GM18909 (cell line): Measurements from ENCODE around the gene DMKN.

ENCODE experiments used
- ATAC-seq: cut with Tn5 transposase; IDR thresholded peaks from one replicate; pipeline ENCODE4 v1.9.1; 2021; ENCODE audit warnings: mild to moderate bottlenecking; ENCODE audit not compliant: unreplicated experiment, poor library complexity

DMKN gene

GRCh38 chr19:35513628-35514281 is at the start of gene DMKN:
TSS of gene DMKN (minus strand) at chr19:35513649. CDS start at chr19:35513475, 174 bp downstream.
- no peak for ATAC-seq

GRCh38 chr19:35562776-35563175 is 49.3 kb upstream of the DMKN start:
- ATAC-seq = no peak

GRCh38 chr19:35562336-35562735 is 48.9 kb upstream of the DMKN start:
- ATAC-seq = no peak

GRCh38 chr19:35561436-35561835 is 48.0 kb upstream of the DMKN start:
- no peak for ATAC-seq

- ATAC-seq = no peak
Observed at GRCh38 chr19:35560677-35561076, 47.2 kb upstream of the DMKN start.

- no peak for ATAC-seq
Observed at GRCh38 chr19:35560271-35560670, 46.8 kb upstream of the DMKN start.

- no peak for ATAC-seq
Observed at GRCh38 chr19:35559781-35560180, 46.3 kb upstream of the DMKN start.

GRCh38 chr19:35559281-35559659 is 45.8 kb upstream of the DMKN start:
- peak; percentile 51 for ATAC-seq

GRCh38 chr19:35558400-35559280 is 45.2 kb upstream of the DMKN start:
- no peak for ATAC-seq

GRCh38 chr19:35557539-35558399 is 44.3 kb upstream of the DMKN start:
- no peak for ATAC-seq

- no peak for ATAC-seq
Observed at GRCh38 chr19:35556846-35557538, 43.5 kb upstream of the DMKN start.

- no peak for ATAC-seq
Observed at GRCh38 chr19:35556025-35556590, 42.7 kb upstream of the DMKN start.

GRCh38 chr19:35555301-35556005 is 42.0 kb upstream of the DMKN start:
- ATAC-seq = no peak

GRCh38 chr19:35554076-35554475 is 40.6 kb upstream of the DMKN start:
- no peak for ATAC-seq

- ATAC-seq = no peak
Observed at GRCh38 chr19:35553385-35554000, 40.0 kb upstream of the DMKN start.

GRCh38 chr19:35552534-35553384 is 39.3 kb upstream of the DMKN start:
- no peak for ATAC-seq

- no peak for ATAC-seq
Observed at GRCh38 chr19:35551091-35551810, 37.8 kb upstream of the DMKN start.
